ENCODE results near the gene FGF14.
A peak's percentile ranks its signal among the peaks of the same experiment; 100 is the strongest.

Gene FGF14

GRCh38 chr13:101978552-101979315, 423.1 kb downstream of the FGF14 start:
- no peak for ATAC-seq
- Mint-ChIP-seq H3K9me3 (no peaks in the 10 kb centered on the region), H3K36me3 (no peaks in the 10 kb centered on the region), H3K4me3 (no peak overlapping the region), H3K27ac (no peak overlapping the region), H3K4me1 (no peaks in the 10 kb centered on the region)
- no peak for DNase-seq (ENCODE audit: low spot score in 2 of 2)

- H3K4me3 Mint-ChIP-seq = no peak overlapping the region
- no peak for DNase-seq (ENCODE audit: low spot score in 2 of 2)
These were observed 424.4 kb downstream of the FGF14 start for GRCh38 chr13:101977475-101977874.

GRCh38 chr13:101972191-101972590, 429.7 kb downstream of the FGF14 start:
- H3K4me3 Mint-ChIP-seq = no peak overlapping the region

More at GRCh38 chr13:101977475-101977874, 424.4 kb downstream of the FGF14 start:
- Mint-ChIP-seq H3K36me3 (no peaks in the 10 kb centered on the region), H3K4me1 (no peaks in the 10 kb centered on the region), H3K9me3 (no peaks in the 10 kb centered on the region), H3K27ac (no peak overlapping the region)
- no peak for ATAC-seq

GRCh38 chr13:101970341-101970740, 431.5 kb downstream of the FGF14 start:
- Mint-ChIP-seq H3K4me3 (no peak overlapping the region), H3K36me3 (no peaks in the 10 kb centered on the region), H3K4me1 (no peaks in the 10 kb centered on the region), H3K27ac (no peak overlapping the region), H3K9me3 (no peaks in the 10 kb centered on the region)
- DNase-seq (ENCODE audit: low spot score in 2 of 2) = no peak
- ATAC-seq = no peak

More at GRCh38 chr13:101972191-101972590, 429.7 kb downstream of the FGF14 start:
- Mint-ChIP-seq H3K36me3 (no peaks in the 10 kb centered on the region), H3K4me1 (no peaks in the 10 kb centered on the region), H3K27ac (no peak overlapping the region), H3K9me3 (no peaks in the 10 kb centered on the region)
- DNase-seq (ENCODE audit: low spot score in 2 of 2) (no peak), ATAC-seq (no peak)

GRCh38 chr13:101967781-101968180, 434.1 kb downstream of the FGF14 start:
- Mint-ChIP-seq H3K4me3 (no peak overlapping the region), H3K27ac (no peak overlapping the region), H3K36me3 (no peaks in the 10 kb centered on the region), H3K9me3 (no peaks in the 10 kb centered on the region), H3K4me1 (no peaks in the 10 kb centered on the region)
- no peak for DNase-seq (ENCODE audit: low spot score in 2 of 2)
- ATAC-seq = no peak

GRCh38 chr13:101967216-101967615, 434.6 kb downstream of the FGF14 start:
- H3K36me3 Mint-ChIP-seq = no peaks in the 10 kb centered on the region
- no peaks in the 10 kb centered on the region for H3K4me1 Mint-ChIP-seq
- H3K27ac Mint-ChIP-seq = no peak overlapping the region
- ATAC-seq (no peak), DNase-seq (ENCODE audit: low spot score in 2 of 2) (no peak)
- H3K9me3 Mint-ChIP-seq = no peaks in the 10 kb centered on the region
- H3K4me3 Mint-ChIP-seq = no peak overlapping the region

GRCh38 chr13:101965096-101965495, 436.8 kb downstream of the FGF14 start:
- H3K9me3 Mint-ChIP-seq = no peaks in the 10 kb centered on the region
- ATAC-seq (no peak), DNase-seq (ENCODE audit: low spot score in 2 of 2) (no peak)
- no peaks in the 10 kb centered on the region for H3K4me1 Mint-ChIP-seq
- H3K4me3 Mint-ChIP-seq = no peak overlapping the region
- no peak overlapping the region for H3K27ac Mint-ChIP-seq
- H3K36me3 Mint-ChIP-seq = no peaks in the 10 kb centered on the region

GRCh38 chr13:101959016-101959415, 442.8 kb downstream of the FGF14 start:
- Mint-ChIP-seq H3K27ac (no peak overlapping the region), H3K36me3 (no peaks in the 10 kb centered on the region), H3K4me3 (no peak overlapping the region), H3K4me1 (no peaks in the 10 kb centered on the region), H3K9me3 (peaks cover 2% of the 10 kb centered on the region)
- peak; percentile 21 for ATAC-seq
- DNase-seq (ENCODE audit: low spot score in 2 of 2) = no peak

- ATAC-seq = no peak
- no peaks in the 10 kb centered on the region for H3K36me3 Mint-ChIP-seq
- peaks cover 2% of the 10 kb centered on the region for H3K9me3 Mint-ChIP-seq
- H3K4me1 Mint-ChIP-seq = no peaks in the 10 kb centered on the region
- DNase-seq (ENCODE audit: low spot score in 2 of 2) = no peak
- H3K4me3 Mint-ChIP-seq = no peak overlapping the region
- no peak overlapping the region for H3K27ac Mint-ChIP-seq
These were observed 446.1 kb downstream of the FGF14 start for GRCh38 chr13:101955764-101956163.

GRCh38 chr13:101951114-101951513, 450.7 kb downstream of the FGF14 start:
- peaks cover 2% of the 10 kb centered on the region for H3K9me3 Mint-ChIP-seq
- ATAC-seq = no peak
- H3K4me1 Mint-ChIP-seq = no peaks in the 10 kb centered on the region
- DNase-seq (ENCODE audit: low spot score in 2 of 2) = no peak
- H3K4me3 Mint-ChIP-seq = no peak overlapping the region
- no peaks in the 10 kb centered on the region for H3K36me3 Mint-ChIP-seq
- H3K27ac Mint-ChIP-seq = no peak overlapping the region

GRCh38 chr13:101949681-101950080, 452.2 kb downstream of the FGF14 start:
- no peak overlapping the region for H3K27ac Mint-ChIP-seq
- H3K4me3 Mint-ChIP-seq = no peak overlapping the region
- ATAC-seq (no peak), DNase-seq (ENCODE audit: low spot score in 2 of 2) (no peak)
- H3K36me3 Mint-ChIP-seq = no peaks in the 10 kb centered on the region
- no peaks in the 10 kb centered on the region for H3K4me1 Mint-ChIP-seq
- H3K9me3 Mint-ChIP-seq = peaks cover 2% of the 10 kb centered on the region

GRCh38 chr13:101946401-101946800, 455.4 kb downstream of the FGF14 start:
- H3K4me3 Mint-ChIP-seq = no peak overlapping the region

GRCh38 chr13:101945435-101945834, 456.4 kb downstream of the FGF14 start:
- Mint-ChIP-seq H3K4me3 (no peak overlapping the region), H3K4me1 (no peaks in the 10 kb centered on the region), H3K36me3 (no peaks in the 10 kb centered on the region), H3K9me3 (peaks cover 2% of the 10 kb centered on the region), H3K27ac (no peak overlapping the region)
- ATAC-seq (no peak), DNase-seq (ENCODE audit: low spot score in 2 of 2) (no peak)

More at GRCh38 chr13:101946401-101946800, 455.4 kb downstream of the FGF14 start:
- Mint-ChIP-seq H3K27ac (no peak overlapping the region), H3K4me1 (no peaks in the 10 kb centered on the region), H3K36me3 (no peaks in the 10 kb centered on the region), H3K9me3 (peaks cover 2% of the 10 kb centered on the region)
- ATAC-seq = no peak
- no peak for DNase-seq (ENCODE audit: low spot score in 2 of 2)

- no peaks in the 10 kb centered on the region for H3K4me1 Mint-ChIP-seq
These were observed 457.3 kb downstream of the FGF14 start for GRCh38 chr13:101944521-101944920.

GRCh38 chr13:101942535-101943157, 459.2 kb downstream of the FGF14 start:
- Mint-ChIP-seq H3K4me1 (no peaks in the 10 kb centered on the region), H3K36me3 (no peaks in the 10 kb centered on the region), H3K4me3 (no peak overlapping the region), H3K9me3 (no peaks in the 10 kb centered on the region), H3K27ac (no peak overlapping the region)
- ATAC-seq (no peak), DNase-seq (ENCODE audit: low spot score in 2 of 2) (no peak)

More at GRCh38 chr13:101944521-101944920, 457.3 kb downstream of the FGF14 start:
- ATAC-seq (no peak), DNase-seq (ENCODE audit: low spot score in 2 of 2) (no peak)
- no peak overlapping the region for H3K27ac Mint-ChIP-seq
- no peaks in the 10 kb centered on the region for H3K36me3 Mint-ChIP-seq
- peaks cover 2% of the 10 kb centered on the region for H3K9me3 Mint-ChIP-seq
- no peak overlapping the region for H3K4me3 Mint-ChIP-seq

GRCh38 chr13:101942038-101942437, 459.8 kb downstream of the FGF14 start:
- Mint-ChIP-seq H3K36me3 (no peaks in the 10 kb centered on the region), H3K9me3 (no peaks in the 10 kb centered on the region), H3K4me3 (no peak overlapping the region), H3K27ac (no peak overlapping the region), H3K4me1 (no peaks in the 10 kb centered on the region)
- ATAC-seq (no peak), DNase-seq (ENCODE audit: low spot score in 2 of 2) (no peak)

Measured in stimulated activated effector memory CD8-positive, alpha-beta T cell treated with anti-CD3 and anti-CD28 coated beads, Interleukin-12 subunit alpha, Interleukin-12 subunit beta, amount 100 ng/mL, for 72 hours (primary cell).